CD14-positive monocyte (primary cell): ENCODE data around the gene HOXD13. TPM values are rescaled to one million over a fixed set of nuclear protein-coding genes. Genes with fewer than 3 reads are reported as not detected.

ENCODE experiments used
- DNase-seq, 3 donors: peaks; one replicate each; pipeline ENCODE4 v3.0.0-alpha.2; 2011 to 2022
- H2AFZ ChIP-seq: 2 replicates; pipeline ENCODE4 v1.6.0; 2012; ENCODE audit warnings: mild to moderate bottlenecking, low read depth, low read length, inconsistent platforms; ENCODE audit not compliant: insufficient read depth, poor library complexity, severe bottlenecking
- H3K27ac ChIP-seq, 2 donors: 1 replicate in 1 of 2; 2 replicates in 1 of 2; pipeline ENCODE4 v1.5.1; 2012 to 2013; ENCODE audit warnings: low read length in 2 of 2, control low read depth in 1 of 2, inconsistent platforms in 1 of 2, low read depth in 1 of 2, mild to moderate bottlenecking in 1 of 2
- H3K27me3 ChIP-seq, 2 donors: one replicate each; pipeline versions ENCODE4 v1.6.0 to v1.6.1; 2011 to 2013; ENCODE audit warnings: low read length in 2 of 2; ENCODE audit not compliant: control insufficient read depth in 2 of 2, insufficient read depth in 2 of 2
- H3K36me3 ChIP-seq, 2 donors: replicated peaks in 1 of 2; 1 replicate in 1 of 2; 2 replicates in 1 of 2; pipeline versions ENCODE4 v1.5.1 to v1.6.1; 2012 to 2013; ENCODE audit warnings: low read length in 2 of 2, control low read depth in 1 of 2, inconsistent platforms in 1 of 2, mild to moderate bottlenecking in 1 of 2; ENCODE audit not compliant: insufficient read depth in 2 of 2, control insufficient read depth in 1 of 2
- H3K4me1 ChIP-seq, 2 donors: 1 replicate in 1 of 2; 2 replicates in 1 of 2; pipeline versions ENCODE4 v1.5.1 to v1.6.1; 2012 to 2013; ENCODE audit warnings: low read length in 2 of 2, control low read depth in 1 of 2, inconsistent platforms in 1 of 2, mild to moderate bottlenecking in 1 of 2, moderate library complexity in 1 of 2; ENCODE audit not compliant: insufficient read depth in 2 of 2, control insufficient read depth in 1 of 2
- H3K4me2 ChIP-seq: replicated peaks from 2 replicates; pipeline ENCODE3; 2012; ENCODE audit warnings: low read length, moderate library complexity, mild to moderate bottlenecking; ENCODE audit not compliant: poor library complexity, severe bottlenecking; ENCODE audit errors: extremely low read depth
- H3K4me3 ChIP-seq, 3 experiments: fragments of 200-600 bp in 1 of 3; sonication (generic) in 1 of 3; replicated peaks in 1 of 3; 1 replicate in 2 of 3; 2 replicates in 1 of 3; pipeline ENCODE4 v1.5.1; 2011 to 2013; ENCODE audit warnings: low read length in 3 of 3, mild to moderate bottlenecking in 3 of 3, control low read depth in 2 of 3, low read depth in 2 of 3, inconsistent platforms in 1 of 3, moderate library complexity in 1 of 3
- H3K79me2 ChIP-seq: 2 replicates; pipeline ENCODE4 v1.6.0; 2012; ENCODE audit warnings: mild to moderate bottlenecking, control low read depth, inconsistent platforms, low read length, moderate library complexity; ENCODE audit not compliant: insufficient read depth
- H3K9ac ChIP-seq: 2 replicates; pipeline ENCODE4 v1.6.0; 2017; ENCODE audit warnings: low read length, mild to moderate bottlenecking; ENCODE audit not compliant: insufficient read depth, poor library complexity, severe bottlenecking
- H3K9me3 ChIP-seq, 2 donors: replicated peaks in 1 of 2; 1 replicate in 1 of 2; 2 replicates in 1 of 2; pipeline versions ENCODE4 v1.5.1 to v1.6.1; 2012 to 2013; ENCODE audit warnings: low read length in 2 of 2, control low read depth in 1 of 2; ENCODE audit not compliant: control insufficient read depth in 1 of 2, insufficient read depth in 1 of 2
- H4K20me1 ChIP-seq: 2 replicates; pipeline ENCODE4 v1.6.0; 2012; ENCODE audit warnings: mild to moderate bottlenecking, low read length, control low read depth, moderate library complexity; ENCODE audit not compliant: insufficient read depth
- H3K27ac Mint-ChIP-seq, 7 donors: one replicate each; pipeline ENCODE4 v1.8.0; 2020; ENCODE audit warnings: mild to moderate bottlenecking in 7 of 7, mixed read lengths in 7 of 7, moderate library complexity in 6 of 7, inconsistent platforms in 2 of 7
- H3K27me3 Mint-ChIP-seq, 3 donors: one replicate each; pipeline ENCODE4 v1.8.0; 2021 to 2022; ENCODE audit warnings: low read depth in 3 of 3, mild to moderate bottlenecking in 3 of 3, mixed read lengths in 3 of 3, moderate library complexity in 3 of 3, inconsistent platforms in 1 of 3
- H3K36me3 Mint-ChIP-seq, 2 donors: one replicate each; pipeline ENCODE4 v1.8.0; 2020; ENCODE audit warnings: mixed read lengths in 2 of 2, inconsistent platforms in 1 of 2, mild to moderate bottlenecking in 1 of 2
- H3K4me1 Mint-ChIP-seq: one replicate; pipeline ENCODE4 v1.8.0; 2020; ENCODE audit warnings: mild to moderate bottlenecking, mixed read lengths
- H3K4me3 Mint-ChIP-seq, 2 donors: one replicate each; pipeline ENCODE4 v1.8.0; 2020; ENCODE audit warnings: mild to moderate bottlenecking in 2 of 2, mixed read lengths in 2 of 2, moderate library complexity in 1 of 2
- H3K9me3 Mint-ChIP-seq, 7 donors: one replicate each; pipeline ENCODE4 v1.8.0; 2020 to 2022; ENCODE audit warnings: mixed read lengths in 7 of 7, mild to moderate bottlenecking in 6 of 7, moderate library complexity in 6 of 7, inconsistent platforms in 2 of 7
- WGBS: methylation state at CpG from one replicate; pipeline ENCODE4 v1.1.5; 2013; ENCODE audit warnings: missing lambda C conversion rate; ENCODE audit not compliant: insufficient coverage; 5-methylcytosine and 5-hydroxymethylcytosine counted together
- intact Hi-C, 2 donors: fragments of 100-400 bp; cut with micrococcal nuclease; formaldehyde crosslinking; loops; one replicate each; pipeline versions ENCODE4 v1.15.0 to v1.15.1; 2023
- polyA plus RNA-seq, 3 donors: library from polyadenylated mRNA; depleted of rRNA in 1 of 3; unstranded in 2 of 3; stranded (reverse) in 1 of 3; fragments of 300-500 nt in 2 of 3; fragments of >200 nt in 1 of 3; fragmentation: Illumina TruSeq in 2 of 3; gene quantifications; 1 replicate in 2 of 3; 2 replicates in 1 of 3; pipeline ENCODE4 v1.2.3, GENCODE V29; 2012 to 2021
- TF ChIP-seq, protein P1 (sequence below): fragments of 200-600 bp; IDR thresholded peaks from one replicate; pipeline ENCODE4 v1.8.0; 2022; ENCODE audit warnings: antibody characterized with exemption, mild to moderate bottlenecking

Gene HOXD13
- polyA plus RNA-seq, 3 donors = not detected

DNA sequence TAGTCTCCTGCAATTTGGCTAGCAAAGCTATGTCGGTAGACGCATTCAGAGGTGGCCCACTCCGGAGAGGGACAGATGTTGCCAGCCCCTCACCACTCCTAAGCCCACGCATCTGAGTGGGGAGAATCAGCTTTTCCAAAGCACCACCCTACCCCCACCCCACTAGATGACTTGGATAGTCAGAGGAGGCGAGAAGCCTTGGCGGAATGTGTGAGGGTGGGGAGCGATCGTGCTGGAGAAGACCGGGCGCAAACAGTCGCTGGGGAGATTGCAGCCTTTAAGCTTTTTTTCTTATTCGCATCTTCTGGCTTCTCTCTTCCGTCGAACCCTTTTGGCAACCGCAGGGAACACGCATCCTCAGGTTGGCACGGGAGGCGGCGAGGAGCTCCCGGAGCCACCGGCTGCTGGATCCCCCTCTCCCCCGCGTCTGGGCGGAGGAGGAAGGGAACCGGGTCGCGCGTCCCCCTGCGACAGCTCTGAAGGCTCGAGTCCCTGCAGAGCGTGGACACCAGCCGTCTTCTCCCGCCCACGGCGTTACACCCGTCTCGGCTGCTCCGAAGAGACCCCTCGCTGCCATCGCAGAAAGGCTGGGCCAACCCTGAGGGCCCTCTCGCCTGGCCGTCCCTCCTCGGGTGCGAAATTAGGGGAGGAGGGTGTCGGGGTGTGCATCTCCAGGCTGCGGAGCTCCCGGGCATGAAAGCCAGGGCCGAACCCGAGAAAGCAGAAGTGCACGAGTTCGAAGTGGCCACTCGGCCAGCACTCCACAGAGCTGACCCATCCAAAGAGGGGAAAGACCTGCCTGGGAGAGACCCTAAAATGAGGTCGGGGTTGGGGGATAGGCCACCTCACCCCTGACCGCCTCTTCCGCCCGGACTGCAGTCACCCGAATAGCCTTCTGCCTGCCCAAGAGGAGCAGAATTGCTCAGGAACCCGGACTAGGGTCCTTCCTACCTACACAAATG is 20.9 kb upstream of the HOXD13 start:
- H3K4me1 ChIP-seq = peaks cover 4 to 10% of the 10 kb centered on the region in 2 donors
- Mint-ChIP-seq H3K9me3 (peaks cover 0 to 46% (median 21%) of the 10 kb centered on the region in 7 donors), H3K4me1 (peaks cover 25% of the 10 kb centered on the region), H3K4me3 (peak overlapping the region in 1 of 2 donors; percentile 63), H3K36me3 (peaks cover 4 to 6% of the 10 kb centered on the region in 2 donors), H3K27ac (no peak overlapping the region), H3K27me3 (peaks cover 99 to 100% (median 99%) of the 10 kb centered on the region in 3 donors)
- H3K27me3 ChIP-seq = peaks cover 92 to 100% of the 10 kb centered on the region in 2 donors
- WGBS = 7% methylated on average over 52 of the region's 58 CpGs
- H3K27ac ChIP-seq = no peak overlapping the region
- no peaks in the 10 kb centered on the region for H4K20me1 ChIP-seq
- H2AFZ ChIP-seq = no peak overlapping the region
- intact Hi-C loops = no loop called here
- peaks cover 10 to 56% of the 10 kb centered on the region in 2 donors for H3K9me3 ChIP-seq
- TF ChIP-seq, protein P1, sequence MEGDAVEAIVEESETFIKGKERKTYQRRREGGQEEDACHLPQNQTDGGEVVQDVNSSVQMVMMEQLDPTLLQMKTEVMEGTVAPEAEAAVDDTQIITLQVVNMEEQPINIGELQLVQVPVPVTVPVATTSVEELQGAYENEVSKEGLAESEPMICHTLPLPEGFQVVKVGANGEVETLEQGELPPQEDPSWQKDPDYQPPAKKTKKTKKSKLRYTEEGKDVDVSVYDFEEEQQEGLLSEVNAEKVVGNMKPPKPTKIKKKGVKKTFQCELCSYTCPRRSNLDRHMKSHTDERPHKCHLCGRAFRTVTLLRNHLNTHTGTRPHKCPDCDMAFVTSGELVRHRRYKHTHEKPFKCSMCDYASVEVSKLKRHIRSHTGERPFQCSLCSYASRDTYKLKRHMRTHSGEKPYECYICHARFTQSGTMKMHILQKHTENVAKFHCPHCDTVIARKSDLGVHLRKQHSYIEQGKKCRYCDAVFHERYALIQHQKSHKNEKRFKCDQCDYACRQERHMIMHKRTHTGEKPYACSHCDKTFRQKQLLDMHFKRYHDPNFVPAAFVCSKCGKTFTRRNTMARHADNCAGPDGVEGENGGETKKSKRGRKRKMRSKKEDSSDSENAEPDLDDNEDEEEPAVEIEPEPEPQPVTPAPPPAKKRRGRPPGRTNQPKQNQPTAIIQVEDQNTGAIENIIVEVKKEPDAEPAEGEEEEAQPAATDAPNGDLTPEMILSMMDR = no peak
- no peaks in the 10 kb centered on the region for H3K79me2 ChIP-seq
- no peaks in the 10 kb centered on the region for H3K36me3 ChIP-seq
- no peak overlapping the region for H3K9ac ChIP-seq
- H3K4me2 ChIP-seq = no peak overlapping the region
- no peak for DNase-seq
- no peak overlapping the region for H3K4me3 ChIP-seq

DNA sequence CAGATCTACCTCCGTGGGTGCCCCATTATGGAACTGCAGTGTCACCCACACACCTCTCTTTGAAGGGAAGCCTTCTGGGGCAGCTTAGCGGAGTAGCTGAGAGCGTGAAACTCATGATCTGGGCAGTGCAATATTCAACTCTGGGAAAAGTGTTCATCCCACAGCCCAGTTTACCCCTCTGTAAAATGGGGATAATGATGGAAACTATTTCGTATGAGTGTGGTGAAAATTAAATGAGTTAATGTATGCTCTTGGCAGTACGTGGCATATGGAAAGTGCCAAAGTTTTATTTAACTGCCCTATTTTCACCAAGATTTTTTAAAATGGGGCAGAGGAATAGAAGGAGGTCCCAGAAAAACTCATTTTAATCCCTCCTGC is 20.2 kb upstream of the HOXD13 start:
- H3K4me1 Mint-ChIP-seq = peaks cover 22% of the 10 kb centered on the region
- H3K4me2 ChIP-seq = no peak overlapping the region
- peaks cover 4 to 5% of the 10 kb centered on the region in 2 donors for H3K4me1 ChIP-seq
- H3K36me3 ChIP-seq = no peaks in the 10 kb centered on the region
- no peak overlapping the region for H2AFZ ChIP-seq
- no peak overlapping the region for H3K27ac ChIP-seq
- H4K20me1 ChIP-seq = no peaks in the 10 kb centered on the region
- 0% methylated on average over 1 of the region's 5 CpGs for WGBS
- no peak overlapping the region for H3K9ac ChIP-seq
- H3K4me3 ChIP-seq = no peak overlapping the region
- H3K27me3 ChIP-seq = peaks cover 99 to 100% of the 10 kb centered on the region in 2 donors
- DNase-seq = no peak
- H3K79me2 ChIP-seq = no peaks in the 10 kb centered on the region
- TF ChIP-seq, protein P1 = no peak
- peaks cover 7 to 51% of the 10 kb centered on the region in 2 donors for H3K9me3 ChIP-seq
- H3K36me3 Mint-ChIP-seq = peaks cover 4 to 6% of the 10 kb centered on the region in 2 donors
- peak overlapping the region in 1 of 2 donors; percentile 63 for H3K4me3 Mint-ChIP-seq
- H3K9me3 Mint-ChIP-seq = peaks cover 0 to 45% (median 19%) of the 10 kb centered on the region in 7 donors
- no peak overlapping the region for H3K27ac Mint-ChIP-seq
- peaks cover 95 to 99% (median 99%) of the 10 kb centered on the region in 3 donors for H3K27me3 Mint-ChIP-seq
- intact Hi-C loops = no loop called here
